Fibroblast of lung (primary cell): ENCODE data around the gene MND1.
"Not testable (repeated sequence)": the region's sequence is repeated elsewhere in the genome, so short reads cannot be mapped to it uniquely, and the experiment has no call there.

Experiments
- EZH2 ChIP-seq: IDR thresholded peaks from 2 replicates; pipeline ENCODE4 v1.5.1; 2012; ENCODE audit warnings: low read length, control low read depth, mild to moderate bottlenecking; ENCODE audit errors: missing control alignments
- TF ChIP-seq, protein P1 (sequence below), 2 donors: IDR thresholded peaks in 1 of 2; conservative IDR thresholded peaks in 1 of 2; 1 replicate in 1 of 2; 2 replicates in 1 of 2; pipeline ENCODE4 v1.5.1; 2011 to 2012; ENCODE audit warnings: low read length in 2 of 2, control low read depth in 1 of 2, inconsistent platforms in 1 of 2, low read depth in 1 of 2, mild to moderate bottlenecking in 1 of 2

DNA sequence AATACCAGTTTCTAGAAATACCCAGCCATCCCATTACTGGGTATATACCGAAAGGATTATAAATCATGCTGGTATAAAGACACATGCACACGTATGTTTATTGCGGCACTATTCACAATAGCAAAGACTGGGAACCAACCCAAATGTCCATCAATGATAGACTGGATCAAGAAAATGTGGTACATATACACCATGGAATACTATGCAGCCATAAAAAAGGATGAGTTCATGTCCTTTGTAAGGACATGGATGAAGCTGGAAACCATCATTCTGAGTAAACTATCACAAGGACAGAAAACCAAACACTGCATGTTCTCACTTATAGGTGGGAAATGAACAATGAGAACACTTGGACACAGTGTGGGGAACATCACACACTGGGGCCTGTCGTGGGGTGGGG lies 117.1 kb downstream of the MND1 start:
- TF ChIP-seq, protein P1, sequence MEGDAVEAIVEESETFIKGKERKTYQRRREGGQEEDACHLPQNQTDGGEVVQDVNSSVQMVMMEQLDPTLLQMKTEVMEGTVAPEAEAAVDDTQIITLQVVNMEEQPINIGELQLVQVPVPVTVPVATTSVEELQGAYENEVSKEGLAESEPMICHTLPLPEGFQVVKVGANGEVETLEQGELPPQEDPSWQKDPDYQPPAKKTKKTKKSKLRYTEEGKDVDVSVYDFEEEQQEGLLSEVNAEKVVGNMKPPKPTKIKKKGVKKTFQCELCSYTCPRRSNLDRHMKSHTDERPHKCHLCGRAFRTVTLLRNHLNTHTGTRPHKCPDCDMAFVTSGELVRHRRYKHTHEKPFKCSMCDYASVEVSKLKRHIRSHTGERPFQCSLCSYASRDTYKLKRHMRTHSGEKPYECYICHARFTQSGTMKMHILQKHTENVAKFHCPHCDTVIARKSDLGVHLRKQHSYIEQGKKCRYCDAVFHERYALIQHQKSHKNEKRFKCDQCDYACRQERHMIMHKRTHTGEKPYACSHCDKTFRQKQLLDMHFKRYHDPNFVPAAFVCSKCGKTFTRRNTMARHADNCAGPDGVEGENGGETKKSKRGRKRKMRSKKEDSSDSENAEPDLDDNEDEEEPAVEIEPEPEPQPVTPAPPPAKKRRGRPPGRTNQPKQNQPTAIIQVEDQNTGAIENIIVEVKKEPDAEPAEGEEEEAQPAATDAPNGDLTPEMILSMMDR (conservative IDR thresholded peaks at IDR 0.05 in 1 of 2, IDR thresholded peaks at IDR 0.05 in 1 of 2; ENCODE audit: low read depth in 1 of 2, low read length in 2 of 2): not testable (repeated sequence)
- not testable (repeated sequence) for TF ChIP-seq EZH2
